Progenitor cell of endocrine pancreas (in vitro differentiated cells): Measurements from ENCODE around the gene STRA8. TPM values are rescaled to one million over a fixed set of nuclear protein-coding genes. Genes with fewer than 3 reads are reported as not detected.

Experiments
- DNase-seq: peaks from one replicate; pipeline ENCODE4 v3.0.0; 2021; ENCODE audit warnings: low spot score; ENCODE audit not compliant: unreplicated experiment
- H3K27ac Mint-ChIP-seq: 2 replicates; pipeline ENCODE4 v1.8.0; 2021; ENCODE audit warnings: mild to moderate bottlenecking, moderate library complexity, mixed read lengths
- H3K27me3 Mint-ChIP-seq: 2 replicates; pipeline ENCODE4 v1.8.0; 2021; ENCODE audit warnings: mixed read lengths
- H3K36me3 Mint-ChIP-seq: 2 replicates; pipeline ENCODE4 v1.8.0; 2022; ENCODE audit warnings: mixed read lengths; ENCODE audit not compliant: insufficient read depth
- H3K4me1 Mint-ChIP-seq: 2 replicates; pipeline ENCODE4 v1.8.0; 2021; ENCODE audit warnings: low read depth, mixed read lengths
- H3K4me3 Mint-ChIP-seq: 2 replicates; pipeline ENCODE4 v1.8.0; 2021; ENCODE audit warnings: low read depth, mild to moderate bottlenecking, moderate library complexity, mixed read lengths
- H3K9me3 Mint-ChIP-seq: 2 replicates; pipeline ENCODE4 v1.8.0; 2021; ENCODE audit warnings: low read depth, mixed read lengths
- CTCF ChIP-seq: fragments of 200-600 bp; sonication (generic); IDR thresholded peaks from one replicate; pipeline ENCODE4 v1.5.0; 2021; ENCODE audit warnings: antibody characterized with exemption, mild to moderate bottlenecking; ENCODE audit not compliant: unreplicated experiment
- total RNA-seq: library from RNA; stranded (reverse); gene quantifications from 2 replicates; pipeline ENCODE4 v1.2.1, GENCODE V29; 2021

STRA8 gene
- total RNA-seq, 1 donor from 2014 or later: not detected

DNA sequence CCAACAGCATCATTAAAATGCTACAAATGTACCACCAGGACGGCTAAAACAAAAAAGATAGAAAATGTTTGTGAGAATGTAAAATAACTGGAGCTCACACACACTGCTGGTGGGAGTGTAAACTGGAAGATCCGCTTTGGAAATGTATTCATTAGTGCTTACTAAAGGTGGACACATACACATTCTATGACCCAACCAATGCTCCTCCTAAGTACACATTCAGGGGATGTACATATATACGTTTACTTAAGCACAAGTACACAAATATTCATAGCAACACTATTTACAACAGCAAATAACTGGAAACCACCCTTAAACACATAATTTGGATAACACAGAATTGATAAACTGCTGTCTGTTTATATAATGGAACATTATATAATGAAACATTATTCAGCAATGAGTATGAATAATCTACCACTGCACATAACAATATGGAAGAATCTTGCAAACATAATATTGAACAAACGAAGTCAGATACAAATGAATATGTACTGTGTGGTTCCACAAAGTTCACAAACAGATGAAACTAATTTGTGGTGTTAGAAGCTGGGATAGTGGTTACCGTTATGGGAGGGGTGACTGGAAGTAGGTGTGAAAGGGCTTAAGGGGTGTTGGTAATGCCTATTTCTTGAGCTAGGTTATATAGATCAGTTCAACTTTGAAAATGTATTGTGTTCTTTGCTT is 52.1 kb downstream of the STRA8 start:
- H3K27ac Mint-ChIP-seq: no peak overlapping the region
- DNase-seq: no peak
- no peak for TF ChIP-seq CTCF
- H3K4me3 Mint-ChIP-seq: no peak overlapping the region
- H3K27me3 Mint-ChIP-seq: no peaks in the 10 kb centered on the region
- H3K36me3 Mint-ChIP-seq: no peaks in the 10 kb centered on the region
- no peaks in the 10 kb centered on the region for H3K4me1 Mint-ChIP-seq
- no peaks in the 10 kb centered on the region for H3K9me3 Mint-ChIP-seq

GRCh38 chr7:135286876-135287275 is 53.2 kb downstream of the STRA8 start:
- H3K36me3 Mint-ChIP-seq: no peaks in the 10 kb centered on the region
- DNase-seq: no peak
- H3K27ac Mint-ChIP-seq: no peak overlapping the region
- no peaks in the 10 kb centered on the region for H3K4me1 Mint-ChIP-seq
- no peak for TF ChIP-seq CTCF
- no peaks in the 10 kb centered on the region for H3K9me3 Mint-ChIP-seq
- H3K27me3 Mint-ChIP-seq: no peaks in the 10 kb centered on the region
- H3K4me3 Mint-ChIP-seq: no peak overlapping the region

DNA sequence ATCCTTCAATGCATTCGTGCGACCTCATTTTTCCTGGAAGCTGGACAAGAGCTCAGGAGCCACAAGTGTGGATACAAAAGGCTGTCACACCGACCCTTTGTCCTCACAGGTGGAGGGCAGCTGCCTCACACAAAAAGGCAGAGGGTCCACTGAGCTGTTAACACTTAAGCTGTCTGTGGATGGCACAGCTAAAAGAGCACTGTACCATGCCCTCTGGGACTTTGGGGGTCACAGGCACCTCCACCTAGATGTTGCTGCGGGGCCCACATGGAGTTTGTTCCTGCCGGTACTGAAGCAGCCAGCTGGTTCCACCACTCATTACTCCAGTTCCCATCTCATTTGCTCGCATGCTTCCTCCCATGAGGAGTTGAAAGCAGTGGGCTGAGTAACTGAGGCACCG is 57.0 kb downstream of the STRA8 start:
- no peaks in the 10 kb centered on the region for H3K4me1 Mint-ChIP-seq
- H3K27me3 Mint-ChIP-seq: no peaks in the 10 kb centered on the region
- H3K27ac Mint-ChIP-seq: no peak overlapping the region
- H3K4me3 Mint-ChIP-seq: no peak overlapping the region
- TF ChIP-seq CTCF: no peak
- DNase-seq: no peak
- H3K36me3 Mint-ChIP-seq: no peaks in the 10 kb centered on the region
- no peaks in the 10 kb centered on the region for H3K9me3 Mint-ChIP-seq

- no peak for DNase-seq
- no peaks in the 10 kb centered on the region for H3K4me1 Mint-ChIP-seq
- H3K4me3 Mint-ChIP-seq: no peak overlapping the region
- H3K36me3 Mint-ChIP-seq: no peaks in the 10 kb centered on the region
- H3K27me3 Mint-ChIP-seq: no peaks in the 10 kb centered on the region
- H3K9me3 Mint-ChIP-seq: no peaks in the 10 kb centered on the region
- TF ChIP-seq CTCF: no peak
- no peak overlapping the region for H3K27ac Mint-ChIP-seq
Measured at GRCh38 chr7:135291809-135292253, 58.2 kb downstream of the STRA8 start.

DNA sequence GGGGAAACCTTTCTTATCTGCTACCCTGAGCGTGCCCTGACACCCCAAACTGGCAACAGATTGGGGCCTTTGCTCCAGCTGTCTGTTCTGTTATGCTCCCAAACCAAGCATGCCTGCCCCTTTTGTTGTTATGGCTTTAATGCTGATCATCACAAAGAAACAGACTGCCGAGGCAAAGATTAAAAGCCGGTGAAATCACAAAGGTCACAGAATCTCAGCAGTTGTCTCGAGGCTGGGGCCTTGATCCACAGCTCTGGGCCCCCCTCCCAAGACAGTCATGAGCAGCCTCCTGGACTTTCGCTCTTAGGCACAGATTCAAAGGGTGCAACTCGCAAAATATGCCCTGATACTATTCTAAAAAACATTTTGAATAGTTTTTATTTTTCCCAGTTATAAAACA is 65.6 kb downstream of the STRA8 start:
- no peak overlapping the region for H3K27ac Mint-ChIP-seq
- TF ChIP-seq CTCF: no peak
- peaks cover 4% of the 10 kb centered on the region for H3K9me3 Mint-ChIP-seq
- no peaks in the 10 kb centered on the region for H3K27me3 Mint-ChIP-seq
- no peak overlapping the region for H3K4me3 Mint-ChIP-seq
- no peak for DNase-seq
- H3K4me1 Mint-ChIP-seq: no peaks in the 10 kb centered on the region
- no peaks in the 10 kb centered on the region for H3K36me3 Mint-ChIP-seq
